SU-DHL-6 (cell line): ENCODE data around the gene TOR4A.

Experiments
- H2AFZ ChIP-seq: fragments of 200-600 bp; sonication (generic); 2 replicates; pipeline ENCODE4 v1.6.1; 2014; ENCODE audit warnings: low read depth, mild to moderate bottlenecking, moderate library complexity, mixed read lengths, antibody characterized with exemption, low read length; ENCODE audit not compliant: severe bottlenecking
- H3F3A ChIP-seq: fragments of 200-600 bp; shearing (Covaris generic); 2 replicates; pipeline ENCODE4 v1.6.0; 2016; ENCODE audit warnings: antibody characterized with exemption, mild to moderate bottlenecking; ENCODE audit not compliant: insufficient read depth
- H3K27ac ChIP-seq: fragments of 200-600 bp; sonication (generic); 2 replicates; pipeline ENCODE4 v1.5.1; 2016; ENCODE audit warnings: low read depth, mild to moderate bottlenecking, low read length, moderate library complexity, mixed read lengths
- H3K27me3 ChIP-seq: fragments of 200-600 bp; sonication (generic), shearing (Covaris generic); 2 replicates; pipeline ENCODE4 v1.6.0; 2014; ENCODE audit warnings: mild to moderate bottlenecking, low read length
- H3K36me3 ChIP-seq: fragments of 200-600 bp; sonication (generic); 2 replicates; pipeline ENCODE4 v1.6.1; 2014; ENCODE audit warnings: mild to moderate bottlenecking, low read length, mixed read lengths
- H3K4me2 ChIP-seq: fragments of 300-600, 200-600 bp; shearing (Covaris generic), sonication (generic); 2 replicates; pipeline ENCODE4 v1.6.0; 2014; ENCODE audit warnings: low read length, low read depth, mild to moderate bottlenecking; ENCODE audit not compliant: poor library complexity, severe bottlenecking
- H3K4me3 ChIP-seq: fragments of 200-600 bp; sonication (generic); 2 replicates; pipeline ENCODE4 v1.5.1; 2014; ENCODE audit warnings: antibody characterized with exemption, low read length, mild to moderate bottlenecking, mixed read lengths; ENCODE audit not compliant: insufficient read depth, poor library complexity, severe bottlenecking
- H3K79me2 ChIP-seq: fragments of 200-600 bp; sonication (generic); 2 replicates; pipeline ENCODE4 v1.6.1; 2014; ENCODE audit warnings: mild to moderate bottlenecking, low read length, moderate library complexity; ENCODE audit not compliant: insufficient read depth
- H3K9ac ChIP-seq: fragments of 200-600 bp; sonication (generic); 2 replicates; pipeline ENCODE4 v1.7.0; 2014; ENCODE audit warnings: mild to moderate bottlenecking, low read length
- H3K9me2 ChIP-seq: fragments of 200-600 bp; sonication (generic); replicated peaks from 2 replicates; pipeline ENCODE4 v1.6.1; 2014; ENCODE audit warnings: low read length; ENCODE audit not compliant: insufficient read depth
- H3K9me3 ChIP-seq: fragments of 200-600 bp; sonication (generic); 2 replicates; pipeline ENCODE4 v1.6.1; 2014; ENCODE audit warnings: low read length, mixed read lengths; ENCODE audit not compliant: insufficient read depth
- H4K20me1 ChIP-seq: fragments of 200-600 bp; sonication (generic); 2 replicates; pipeline ENCODE4 v1.6.1; 2014; ENCODE audit warnings: low read depth, mild to moderate bottlenecking, antibody characterized with exemption, low read length, moderate library complexity, mixed read lengths
- EZH2phosphoT487 ChIP-seq: fragments of 200-600 bp; sonication (generic), shearing (Covaris generic); conservative IDR thresholded peaks from 2 replicates; pipeline ENCODE4 v1.6.1; 2018; ENCODE audit warnings: mild to moderate bottlenecking, antibody characterized with exemption, low read length, moderate library complexity, mixed read lengths
- TF ChIP-seq, protein P1 (sequence below): fragments of 200-600 bp; sonication (generic); IDR thresholded peaks from one replicate; pipeline ENCODE4 v1.5.1; 2017; ENCODE audit warnings: antibody characterized with exemption, mild to moderate bottlenecking, low read length, moderate library complexity; ENCODE audit not compliant: insufficient read depth, poor library complexity, severe bottlenecking

Gene TOR4A

DNA sequence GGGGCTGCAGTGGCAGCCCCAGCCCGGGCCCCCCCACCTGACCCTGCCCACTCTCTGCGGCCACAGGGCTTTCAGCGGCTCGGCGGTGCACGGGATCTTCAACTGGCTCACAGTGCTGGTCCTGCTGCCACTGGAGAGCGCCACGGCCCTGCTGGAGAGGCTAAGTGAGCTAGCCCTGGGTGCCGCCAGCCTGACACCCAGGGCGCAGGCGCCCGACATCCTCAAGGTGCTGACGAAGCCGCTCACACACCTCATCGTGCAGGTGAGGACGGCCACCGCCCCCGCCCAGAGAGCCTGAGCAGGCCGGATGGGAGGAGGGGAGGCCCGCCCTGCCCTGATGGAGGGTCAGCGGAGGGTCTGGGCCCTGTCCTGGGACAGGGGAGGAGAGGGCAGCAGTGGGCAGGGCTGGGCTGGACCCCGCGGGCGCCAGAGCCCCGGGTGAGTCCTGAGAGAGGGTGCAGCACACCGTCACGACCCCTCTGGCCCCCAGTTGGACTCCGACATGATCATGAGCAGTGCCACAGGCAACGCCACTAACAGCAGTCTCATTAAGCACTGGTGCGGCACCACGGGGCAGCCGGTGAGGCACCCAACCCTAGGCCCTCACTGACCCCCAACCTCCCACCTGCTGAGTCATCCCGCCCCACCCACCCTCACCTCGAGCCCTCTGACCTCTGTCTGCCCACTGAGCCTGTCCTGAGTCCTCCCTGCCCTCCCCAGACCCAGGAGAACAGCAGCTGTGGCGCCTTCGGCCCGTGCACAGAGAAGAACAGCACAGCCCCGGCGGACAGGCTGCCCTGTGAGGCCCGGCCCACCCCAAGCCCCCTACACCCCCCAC, 44.2 kb upstream of the TOR4A start:
- H3K27ac ChIP-seq = no peak overlapping the region
- no peaks in the 10 kb centered on the region for H4K20me1 ChIP-seq
- H3K9me3 ChIP-seq = no peaks in the 10 kb centered on the region
- H3K4me3 ChIP-seq = no peak overlapping the region
- no peaks in the 10 kb centered on the region for H3F3A ChIP-seq
- H3K9ac ChIP-seq = no peak overlapping the region
- no peaks in the 10 kb centered on the region for H3K79me2 ChIP-seq
- H3K36me3 ChIP-seq = no peaks in the 10 kb centered on the region
- no peaks in the 10 kb centered on the region for H3K9me2 ChIP-seq
- TF ChIP-seq, protein P1, sequence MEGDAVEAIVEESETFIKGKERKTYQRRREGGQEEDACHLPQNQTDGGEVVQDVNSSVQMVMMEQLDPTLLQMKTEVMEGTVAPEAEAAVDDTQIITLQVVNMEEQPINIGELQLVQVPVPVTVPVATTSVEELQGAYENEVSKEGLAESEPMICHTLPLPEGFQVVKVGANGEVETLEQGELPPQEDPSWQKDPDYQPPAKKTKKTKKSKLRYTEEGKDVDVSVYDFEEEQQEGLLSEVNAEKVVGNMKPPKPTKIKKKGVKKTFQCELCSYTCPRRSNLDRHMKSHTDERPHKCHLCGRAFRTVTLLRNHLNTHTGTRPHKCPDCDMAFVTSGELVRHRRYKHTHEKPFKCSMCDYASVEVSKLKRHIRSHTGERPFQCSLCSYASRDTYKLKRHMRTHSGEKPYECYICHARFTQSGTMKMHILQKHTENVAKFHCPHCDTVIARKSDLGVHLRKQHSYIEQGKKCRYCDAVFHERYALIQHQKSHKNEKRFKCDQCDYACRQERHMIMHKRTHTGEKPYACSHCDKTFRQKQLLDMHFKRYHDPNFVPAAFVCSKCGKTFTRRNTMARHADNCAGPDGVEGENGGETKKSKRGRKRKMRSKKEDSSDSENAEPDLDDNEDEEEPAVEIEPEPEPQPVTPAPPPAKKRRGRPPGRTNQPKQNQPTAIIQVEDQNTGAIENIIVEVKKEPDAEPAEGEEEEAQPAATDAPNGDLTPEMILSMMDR = no peak
- TF ChIP-seq EZH2phosphoT487 = no peak
- no peak overlapping the region for H3K4me2 ChIP-seq
- no peaks in the 10 kb centered on the region for H3K27me3 ChIP-seq
- no peak overlapping the region for H2AFZ ChIP-seq

DNA sequence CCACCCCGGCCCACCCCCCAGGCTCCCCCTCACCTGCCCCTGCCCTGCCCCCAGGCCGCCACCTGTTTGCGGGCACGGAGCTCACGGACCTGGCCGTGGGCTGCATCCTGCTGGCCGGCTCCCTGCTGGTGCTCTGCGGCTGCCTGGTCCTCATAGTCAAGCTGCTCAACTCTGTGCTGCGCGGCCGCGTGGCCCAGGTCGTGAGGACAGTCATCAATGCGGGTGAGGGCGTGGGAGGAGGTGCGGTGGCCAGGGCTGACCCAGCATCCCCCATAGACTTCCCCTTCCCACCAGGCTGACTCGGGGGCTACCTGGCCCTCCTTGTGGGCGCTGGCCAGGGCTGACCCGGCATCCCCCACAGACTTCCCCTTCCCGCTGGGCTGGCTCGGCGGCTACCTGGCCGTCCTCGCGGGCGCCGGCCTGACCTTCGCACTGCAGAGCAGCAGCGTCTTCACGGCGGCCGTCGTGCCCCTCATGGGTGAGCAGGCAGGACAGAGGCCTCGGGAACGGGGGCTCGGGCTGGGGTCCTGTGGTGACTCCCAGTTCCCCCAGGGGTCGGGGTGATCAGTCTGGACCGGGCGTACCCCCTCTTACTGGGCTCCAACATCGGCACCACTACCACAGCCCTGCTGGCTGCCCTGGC, 43.4 kb upstream of the TOR4A start:
- Histone ChIP-seq H3K9me3 (no peaks in the 10 kb centered on the region), H3K9ac (no peak overlapping the region), H3K27ac (no peak overlapping the region), H2AFZ (no peak overlapping the region), H3K79me2 (no peaks in the 10 kb centered on the region), H4K20me1 (no peaks in the 10 kb centered on the region), H3F3A (no peaks in the 10 kb centered on the region), H3K4me3 (no peak overlapping the region), H3K4me2 (no peak overlapping the region), H3K36me3 (no peaks in the 10 kb centered on the region), H3K9me2 (no peaks in the 10 kb centered on the region), H3K27me3 (no peaks in the 10 kb centered on the region)
- TF ChIP-seq, protein P1 = no peak
- TF ChIP-seq EZH2phosphoT487 = no peak

DNA sequence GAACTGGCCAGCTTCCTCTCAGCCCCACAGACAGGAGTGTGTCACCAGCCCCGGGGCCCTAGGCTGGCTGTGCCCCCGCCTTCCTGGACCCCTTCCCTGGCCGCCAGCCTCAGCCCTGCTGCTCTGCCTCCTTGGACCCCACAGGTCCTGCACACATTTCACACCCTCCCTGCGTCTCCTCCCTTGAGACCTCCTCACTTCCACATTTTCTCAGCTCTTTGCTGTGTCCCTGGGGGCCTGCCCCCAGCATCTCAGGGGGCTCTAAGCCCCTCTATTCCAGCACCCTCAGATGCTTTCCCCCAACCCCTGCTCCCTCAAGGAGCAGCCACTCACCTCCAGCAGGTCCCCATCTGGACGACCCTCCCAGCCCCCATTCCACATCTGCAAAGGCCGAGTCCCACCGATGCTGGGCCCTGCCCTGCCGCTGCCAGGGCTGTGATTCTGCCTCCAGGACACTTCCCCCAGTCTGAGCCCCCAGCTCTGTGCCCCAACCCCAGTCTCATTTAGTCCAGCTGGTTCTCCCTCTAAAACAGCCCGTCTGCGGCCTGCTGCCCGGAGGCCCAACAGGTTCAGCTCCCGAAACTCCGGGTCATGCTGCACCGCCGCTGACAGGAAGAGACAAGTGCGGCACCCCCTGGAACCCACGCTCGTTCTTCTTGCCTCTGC, 42.6 kb upstream of the TOR4A start:
- Histone ChIP-seq H3K36me3 (no peaks in the 10 kb centered on the region), H3K9me2 (no peaks in the 10 kb centered on the region), H3K9me3 (no peaks in the 10 kb centered on the region), H3K9ac (no peak overlapping the region), H3K79me2 (no peaks in the 10 kb centered on the region; the same call in 1 of the 2 replicates), H3K4me2 (no peak overlapping the region), H3K27ac (no peak overlapping the region), H3K4me3 (no peak overlapping the region), H4K20me1 (no peaks in the 10 kb centered on the region), H2AFZ (no peak overlapping the region), H3F3A (no peaks in the 10 kb centered on the region), H3K27me3 (no peaks in the 10 kb centered on the region)
- TF ChIP-seq, protein P1 = no peak
- no peak for TF ChIP-seq EZH2phosphoT487
